Body of pancreas (tissue), 4 donors: ENCODE data around the gene NUDT19. TPM values are rescaled to one million over a fixed set of nuclear protein-coding genes. Genes with fewer than 3 reads are reported as not detected.

Source experiments
- ATAC-seq: fragments of 150-250 bp; one replicate; pipeline ENCODE4 v1.9.1; 2016
- DNase-seq, 4 donors: peaks; one replicate each; pipeline ENCODE4 v3.0.0-alpha.2; 2019
- H3K27ac ChIP-seq, 4 donors: fragments of 200-600 bp; sonication (generic); 1 replicate in 3 of 4; 2 replicates in 1 of 4; pipeline versions ENCODE4 v1.5.1 to v1.6.1; 2016 to 2019; ENCODE audit warnings: mild to moderate bottlenecking in 1 of 4, mixed read lengths in 1 of 4, moderate library complexity in 1 of 4
- H3K27me3 ChIP-seq, 2 donors: fragments of 200-600 bp; sonication (generic); one replicate each; pipeline ENCODE4 v1.6.0; 2016; ENCODE audit warnings: mild to moderate bottlenecking in 1 of 2
- H3K36me3 ChIP-seq, 2 donors: fragments of 200-600 bp; sonication (generic); replicated peaks in 1 of 2; 2 replicates each; pipeline ENCODE4 v1.5.1; 2016; ENCODE audit warnings: low read depth in 2 of 2; ENCODE audit not compliant: insufficient read depth in 1 of 2
- H3K4me1 ChIP-seq: fragments of 200-600 bp; sonication (generic); one replicate; pipeline ENCODE4 v1.6.0; 2016
- H3K4me3 ChIP-seq, 2 donors: fragments of 200-600 bp; sonication (generic); 1 replicate in 1 of 2; 2 replicates in 1 of 2; pipeline ENCODE4 v1.5.1; 2016 to 2019
- H3K9me3 ChIP-seq, 3 donors: fragments of 200-600 bp; sonication (generic); 1 replicate in 2 of 3; 2 replicates in 1 of 3; pipeline ENCODE4 v1.5.1; 2016
- CTCF ChIP-seq, 7 experiments: fragments of 450-650 bp in 4 of 7; fragments of 200-600 bp in 3 of 7; sonication (generic) in 3 of 7; IDR thresholded peaks; one replicate each; pipeline ENCODE4 v1.5.1; 2016 to 2019; ENCODE audit warnings: antibody characterized with exemption in 7 of 7
- POLR2A ChIP-seq, 3 donors: fragments of 450-650 bp; IDR thresholded peaks; one replicate each; pipeline ENCODE4 v1.6.1; 2016; ENCODE audit warnings: antibody characterized with exemption in 3 of 3, mild to moderate bottlenecking in 2 of 3
- WGBS, 2 donors: methylation state at CpG; one replicate each; pipeline ENCODE4 v1.1.5; 2017; 5-methylcytosine and 5-hydroxymethylcytosine counted together
- intact Hi-C: fragments of 100-400 bp; cut with DNase I; formaldehyde crosslinking; loops from one replicate; pipeline ENCODE4 v1.15.1; 2023
- total RNA-seq, 2 donors: library from RNA; depleted of rRNA; stranded (reverse); fragments of >200 nt; gene quantifications; one replicate each; pipeline ENCODE4 v1.1.0, GENCODE V29; 2016

NUDT19 gene
- total RNA-seq, 2 donors from 2014 or later: 2.3 to 3.9 TPM

DNA sequence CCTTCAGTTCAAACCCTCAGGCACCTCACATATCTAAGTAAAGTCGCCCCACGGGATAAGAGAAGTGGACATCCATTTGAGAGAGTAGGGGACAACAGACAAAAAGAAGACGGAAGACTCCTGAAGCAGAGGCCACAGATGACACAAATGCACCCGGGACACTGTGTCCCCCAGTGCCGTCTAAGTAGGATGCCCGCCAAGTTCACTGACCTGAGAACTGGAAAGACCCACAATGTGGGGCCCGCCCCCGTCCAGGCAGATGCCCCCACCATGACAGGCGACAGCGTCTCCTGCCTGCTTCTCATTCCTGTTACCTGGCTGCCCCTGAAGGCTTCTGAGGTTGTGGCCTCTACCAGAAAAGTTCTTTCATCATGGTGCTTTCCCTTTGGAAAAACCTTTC is 33.5 kb upstream of the NUDT19 start:
- TF ChIP-seq CTCF (IDR thresholded peaks at IDR 0.05) (no peak), POLR2A (IDR thresholded peaks at IDR 0.05) (no peak)
- Histone ChIP-seq H3K4me3 (no peak overlapping the region), H3K36me3 (peaks cover 0 to 2% of the 10 kb centered on the region in 2 donors), H3K27ac (no peak overlapping the region), H3K4me1 (peaks cover 4% of the 10 kb centered on the region), H3K27me3 (no peaks in the 10 kb centered on the region), H3K9me3 (no peaks in the 10 kb centered on the region)
- 92% methylated on average over 9 to 10 of the region's 10 CpGs for WGBS, 2 donors
- no peak for DNase-seq
- intact Hi-C loops: no loop called here
- ATAC-seq: no peak

DNA sequence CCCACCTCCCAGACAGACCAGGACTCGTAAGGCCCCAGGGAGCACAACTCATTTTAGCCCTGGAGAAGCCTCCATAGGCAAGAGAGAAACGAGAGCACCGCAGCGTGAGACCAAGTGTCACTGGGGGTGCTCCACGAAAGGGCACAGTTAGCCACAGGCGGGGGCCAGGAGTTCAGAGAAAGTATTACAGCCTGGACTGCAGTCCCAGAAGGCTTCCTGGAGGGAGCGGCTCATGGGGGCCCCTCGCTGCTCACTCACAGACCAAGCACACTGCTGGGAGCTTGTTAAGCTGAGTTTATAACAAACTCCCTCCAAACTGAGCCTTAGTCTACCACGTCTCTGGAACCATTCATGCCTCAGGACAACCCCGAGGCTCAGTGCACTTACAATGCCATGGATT is 33.1 kb upstream of the NUDT19 start:
- intact Hi-C loops: no loop called here
- no peaks in the 10 kb centered on the region for H3K4me1 ChIP-seq
- H3K27ac ChIP-seq: no peak overlapping the region
- H3K27me3 ChIP-seq: no peaks in the 10 kb centered on the region
- 86 to 89% methylated on average over 10 of the region's 10 CpGs for WGBS, 2 donors
- ATAC-seq (no peak), DNase-seq (no peak)
- H3K4me3 ChIP-seq: no peak overlapping the region
- TF ChIP-seq CTCF (IDR thresholded peaks at IDR 0.05) (no peak), POLR2A (IDR thresholded peaks at IDR 0.05) (no peak)
- no peaks in the 10 kb centered on the region for H3K9me3 ChIP-seq
- H3K36me3 ChIP-seq: peaks cover 0 to 2% of the 10 kb centered on the region in 2 donors

GRCh38 chr19:32661318-32661717 is 30.3 kb upstream of the NUDT19 start:
- no peak overlapping the region for H3K27ac ChIP-seq
- intact Hi-C loops: no loop called here
- H3K4me1 ChIP-seq: no peaks in the 10 kb centered on the region
- H3K36me3 ChIP-seq: peaks cover 0 to 3% of the 10 kb centered on the region in 2 donors
- H3K27me3 ChIP-seq: no peaks in the 10 kb centered on the region
- DNase-seq (no peak), ATAC-seq (no peak)
- TF ChIP-seq CTCF (IDR thresholded peaks at IDR 0.05): no peak
- no peak for TF ChIP-seq POLR2A (IDR thresholded peaks at IDR 0.05)
- H3K4me3 ChIP-seq: no peak overlapping the region
- no peaks in the 10 kb centered on the region for H3K9me3 ChIP-seq
- WGBS, 2 donors: 88 to 93% methylated on average over 7 of the region's 7 CpGs

- ATAC-seq (no peak), DNase-seq (no peak)
- Histone ChIP-seq H3K27ac (no peak overlapping the region), H3K27me3 (no peaks in the 10 kb centered on the region), H3K36me3 (peaks cover 0 to 3% of the 10 kb centered on the region in 2 donors), H3K9me3 (no peaks in the 10 kb centered on the region), H3K4me3 (no peak overlapping the region), H3K4me1 (no peaks in the 10 kb centered on the region)
- no peak for TF ChIP-seq POLR2A (IDR thresholded peaks at IDR 0.05)
- TF ChIP-seq CTCF (IDR thresholded peaks at IDR 0.05): no peak
- 35 to 70% methylated on average over 3 of the region's 3 CpGs for WGBS, 2 donors
- intact Hi-C loops: no loop called here
Observed at GRCh38 chr19:32662186-32662585, 29.4 kb upstream of the NUDT19 start.

- Histone ChIP-seq H3K4me3 (no peak overlapping the region), H3K36me3 (peaks cover 0 to 1% of the 10 kb centered on the region in 2 donors), H3K9me3 (no peaks in the 10 kb centered on the region), H3K27ac (no peak overlapping the region), H3K27me3 (no peaks in the 10 kb centered on the region), H3K4me1 (peaks cover 6% of the 10 kb centered on the region)
- WGBS, 2 donors: 88 to 97% methylated on average over 6 of the region's 6 CpGs
- DNase-seq (no peak), ATAC-seq (no peak)
- intact Hi-C loops: no loop called here
- TF ChIP-seq CTCF (IDR thresholded peaks at IDR 0.05): no peak
- no peak for TF ChIP-seq POLR2A (IDR thresholded peaks at IDR 0.05)
Observed at GRCh38 chr19:32666084-32666483, 25.5 kb upstream of the NUDT19 start.
